AG10803 (cell line): ENCODE data around the gene FAM83F.

Source experiments
- DNase-seq: peaks from one replicate; pipeline ENCODE4 v3.0.0; 2010; ENCODE audit warnings: low read depth
- H3K4me3 ChIP-seq: 2 replicates; pipeline ENCODE4 v1.5.1; 2011; ENCODE audit warnings: mild to moderate bottlenecking, low read length, control low read depth
- TF ChIP-seq, protein P1 (sequence below): conservative IDR thresholded peaks from 2 replicates; pipeline ENCODE4 v1.5.1; 2011; ENCODE audit warnings: mild to moderate bottlenecking, low read length, control low read depth, inconsistent platforms

The FAM83F gene

DNA sequence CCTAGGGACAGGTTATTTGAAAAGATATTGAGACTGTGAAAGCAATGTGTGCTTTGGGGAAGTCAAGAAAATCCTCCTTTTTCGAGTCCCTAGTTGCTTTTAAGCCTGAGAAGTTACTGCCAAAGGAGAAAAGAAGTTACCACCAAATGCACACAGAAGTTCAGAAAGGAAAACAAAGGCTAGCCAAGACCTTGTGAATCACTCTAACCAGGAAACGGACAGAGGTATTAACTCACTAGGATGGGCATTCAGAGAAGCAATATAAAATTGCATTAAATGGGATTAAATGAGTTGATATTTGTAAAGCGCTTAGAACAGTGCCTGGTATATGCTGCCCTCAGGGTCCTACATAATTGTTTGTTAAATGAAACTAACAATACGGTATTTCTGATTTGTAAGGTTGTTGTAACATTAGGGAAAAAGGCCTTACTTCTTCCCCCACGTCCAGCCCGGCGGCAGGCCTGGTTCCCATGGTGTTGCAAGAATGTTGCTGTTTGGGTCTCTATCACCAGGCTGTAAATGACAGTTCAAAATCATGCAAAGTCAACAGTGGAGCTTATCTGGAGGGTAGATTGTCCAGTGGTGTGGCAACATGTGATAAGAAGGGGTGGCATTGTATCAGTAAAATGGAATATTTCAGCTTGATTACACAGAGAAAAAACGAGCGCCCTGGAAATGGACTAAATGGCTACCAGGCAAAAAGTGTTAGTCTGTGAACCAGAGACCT is 27.5 kb upstream of the FAM83F start:
- no peak overlapping the region for H3K4me3 ChIP-seq
- DNase-seq = peak; percentile 35
- TF ChIP-seq, protein P1, sequence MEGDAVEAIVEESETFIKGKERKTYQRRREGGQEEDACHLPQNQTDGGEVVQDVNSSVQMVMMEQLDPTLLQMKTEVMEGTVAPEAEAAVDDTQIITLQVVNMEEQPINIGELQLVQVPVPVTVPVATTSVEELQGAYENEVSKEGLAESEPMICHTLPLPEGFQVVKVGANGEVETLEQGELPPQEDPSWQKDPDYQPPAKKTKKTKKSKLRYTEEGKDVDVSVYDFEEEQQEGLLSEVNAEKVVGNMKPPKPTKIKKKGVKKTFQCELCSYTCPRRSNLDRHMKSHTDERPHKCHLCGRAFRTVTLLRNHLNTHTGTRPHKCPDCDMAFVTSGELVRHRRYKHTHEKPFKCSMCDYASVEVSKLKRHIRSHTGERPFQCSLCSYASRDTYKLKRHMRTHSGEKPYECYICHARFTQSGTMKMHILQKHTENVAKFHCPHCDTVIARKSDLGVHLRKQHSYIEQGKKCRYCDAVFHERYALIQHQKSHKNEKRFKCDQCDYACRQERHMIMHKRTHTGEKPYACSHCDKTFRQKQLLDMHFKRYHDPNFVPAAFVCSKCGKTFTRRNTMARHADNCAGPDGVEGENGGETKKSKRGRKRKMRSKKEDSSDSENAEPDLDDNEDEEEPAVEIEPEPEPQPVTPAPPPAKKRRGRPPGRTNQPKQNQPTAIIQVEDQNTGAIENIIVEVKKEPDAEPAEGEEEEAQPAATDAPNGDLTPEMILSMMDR = no peak

DNA sequence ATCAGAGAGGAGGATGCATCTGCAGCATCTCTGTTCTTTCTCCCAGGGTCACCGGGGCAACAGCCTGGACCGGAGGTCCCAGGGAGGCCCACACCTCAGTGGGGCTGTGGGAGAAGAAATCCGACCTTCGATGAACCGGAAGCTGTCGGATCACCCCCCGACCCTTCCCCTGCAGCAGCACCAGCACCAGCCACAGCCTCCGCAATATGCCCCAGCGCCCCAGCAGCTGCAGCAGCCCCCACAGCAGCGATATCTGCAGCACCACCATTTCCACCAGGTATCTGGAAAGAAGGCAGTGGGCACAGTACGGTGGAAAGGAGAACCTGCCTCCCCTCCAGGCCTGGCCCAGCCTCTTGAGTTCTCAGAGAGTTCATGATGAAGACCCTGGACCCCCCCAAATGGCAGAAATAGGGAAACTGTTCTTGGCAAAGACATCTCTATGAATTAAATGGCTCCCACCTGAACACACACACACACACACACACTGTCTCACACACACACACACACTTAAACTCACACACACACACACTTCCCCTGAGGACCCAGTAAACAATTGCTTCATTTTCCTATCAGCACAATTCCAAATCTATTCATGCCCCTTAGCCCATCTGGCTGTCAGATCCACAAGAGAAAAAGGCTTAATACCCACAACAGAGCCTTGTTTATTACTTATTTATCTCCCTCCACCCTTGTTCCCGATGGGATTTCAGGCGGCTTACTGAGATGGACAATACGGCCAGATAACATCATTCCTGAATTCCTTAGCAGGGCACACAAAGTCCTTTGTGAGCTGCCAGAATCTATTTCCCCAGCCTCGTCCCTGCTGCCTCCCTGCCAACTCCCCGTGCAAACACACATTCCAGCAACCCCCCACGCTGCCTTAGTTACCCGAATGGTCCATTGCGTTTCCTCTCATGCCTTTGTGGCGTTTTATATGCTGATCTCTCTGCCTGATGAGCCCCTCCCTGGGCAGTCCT is 26.5 kb upstream of the FAM83F start:
- no peak overlapping the region for H3K4me3 ChIP-seq
- TF ChIP-seq, protein P1 = no peak
- DNase-seq = peak; percentile 41

DNA sequence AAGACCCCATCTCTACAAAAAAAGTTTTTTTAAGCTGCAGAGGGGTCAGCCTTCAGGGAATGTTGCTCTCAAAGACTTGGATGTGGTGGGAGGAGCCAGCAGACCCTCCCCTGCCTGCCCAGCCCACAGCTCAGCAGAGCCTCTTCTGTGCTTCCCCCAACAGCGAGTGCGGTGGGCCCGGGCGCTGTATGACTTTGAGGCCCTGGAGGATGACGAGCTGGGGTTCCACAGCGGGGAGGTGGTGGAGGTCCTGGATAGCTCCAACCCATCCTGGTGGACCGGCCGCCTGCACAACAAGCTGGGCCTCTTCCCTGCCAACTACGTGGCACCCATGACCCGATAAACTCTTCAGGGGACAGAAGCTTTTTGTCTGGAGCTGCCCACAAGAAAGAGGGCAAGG is 24.0 kb upstream of the FAM83F start:
- no peak overlapping the region for H3K4me3 ChIP-seq
- TF ChIP-seq, protein P1 = no peak
- DNase-seq = no peak

GRCh38 chr22:39972641-39973040 is 22.1 kb upstream of the FAM83F start:
- TF ChIP-seq, protein P1 = no peak
- no peak for DNase-seq
- no peak overlapping the region for H3K4me3 ChIP-seq

GRCh38 chr22:39973656-39974055 is 21.1 kb upstream of the FAM83F start:
- no peak for DNase-seq
- H3K4me3 ChIP-seq = no peak overlapping the region
- TF ChIP-seq, protein P1 = no peak

DNA sequence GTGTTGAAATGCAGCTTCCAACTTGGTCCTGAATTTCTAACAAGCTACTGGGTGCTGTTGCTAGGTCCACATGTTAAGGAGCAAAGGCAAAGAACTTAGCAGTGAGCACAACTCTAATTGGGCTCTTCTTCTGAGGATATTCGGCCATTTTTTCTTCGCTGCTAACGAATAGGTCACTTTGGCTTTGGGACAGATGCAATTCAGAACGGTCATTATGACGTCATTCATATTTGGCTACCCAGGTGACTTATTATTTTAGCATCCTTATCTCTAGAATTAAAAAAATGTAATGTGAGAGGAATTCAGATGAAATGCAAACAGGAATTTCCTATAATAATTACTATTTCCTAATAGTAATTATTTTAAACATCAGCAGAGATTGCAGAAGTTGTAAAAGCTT is 20.7 kb upstream of the FAM83F start:
- H3K4me3 ChIP-seq = no peak overlapping the region
- TF ChIP-seq, protein P1 = no peak
- no peak for DNase-seq
